HFFc6 (cell line): ENCODE results near the gene MYO18B. TPM values are rescaled to one million over a fixed set of nuclear protein-coding genes. Genes with fewer than 3 reads are reported as not detected.

Source experiments
- DNase-seq: peaks from one replicate; pipeline ENCODE4 v3.0.0-alpha.2; 2018
- H3K27ac Mint-ChIP-seq: 2 replicates; pipeline ENCODE4 v1.8.0; 2020; ENCODE audit warnings: mild to moderate bottlenecking, mixed read lengths
- H3K27me3 Mint-ChIP-seq: 2 replicates; pipeline ENCODE4 v1.8.0; 2021; ENCODE audit warnings: mild to moderate bottlenecking, moderate library complexity, mixed read lengths; ENCODE audit not compliant: insufficient read depth
- H3K36me3 Mint-ChIP-seq: 2 replicates; pipeline ENCODE4 v1.8.0; 2021; ENCODE audit warnings: low read depth, mixed read lengths
- H3K4me1 Mint-ChIP-seq: 2 replicates; pipeline ENCODE4 v1.8.0; 2020; ENCODE audit warnings: low read depth, mixed read lengths
- H3K4me3 Mint-ChIP-seq: 2 replicates; pipeline ENCODE4 v1.8.0; 2020; ENCODE audit warnings: mild to moderate bottlenecking, moderate library complexity, mixed read lengths
- H3K9me3 Mint-ChIP-seq: 2 replicates; pipeline ENCODE4 v1.8.0; 2020; ENCODE audit warnings: mild to moderate bottlenecking, mixed read lengths
- CTCF ChIP-seq: fragments of 200-600 bp; sonication (generic); IDR thresholded peaks from 2 replicates; pipeline ENCODE4 v1.5.0; 2021; ENCODE audit warnings: antibody characterized with exemption, mild to moderate bottlenecking
- total RNA-seq, 6 experiments: library from RNA; stranded (reverse); fragmentation: NEBNext Ultra II Directional; extraction: Animal tissue kit (Norgen Biotek cat#: 25700); gene quantifications; 2 replicates in 1 of 6; 3 replicates in 5 of 6; pipeline ENCODE4 v1.2.3, GENCODE V29; 2021

The MYO18B gene
- total RNA-seq, 6 experiments from 2014 or later = 0.02 TPM; not detected in 5

DNA sequence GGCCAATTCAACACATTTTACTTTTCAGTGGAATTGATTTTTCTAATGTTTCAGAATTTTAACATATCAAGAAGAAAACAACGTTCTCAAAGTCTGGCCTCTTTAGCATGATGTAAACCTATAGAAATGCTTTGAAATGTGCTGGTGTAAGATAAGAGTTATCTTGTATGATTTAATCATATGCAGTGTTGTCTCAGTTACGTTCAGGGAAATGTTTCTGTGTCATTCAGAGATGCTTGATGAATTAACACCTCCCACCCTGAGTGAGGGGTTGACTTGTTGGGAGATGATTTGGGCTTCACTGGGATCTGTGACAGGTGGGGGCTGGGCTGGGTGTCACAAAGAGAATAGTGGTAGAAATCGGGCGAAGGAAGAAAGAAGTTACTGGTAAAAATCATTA lies 15.7 kb upstream of the MYO18B start:
- Mint-ChIP-seq H3K36me3 (no peaks in the 10 kb centered on the region), H3K4me1 (no peaks in the 10 kb centered on the region), H3K27me3 (no peaks in the 10 kb centered on the region), H3K4me3 (no peak overlapping the region), H3K9me3 (peaks cover 30% of the 10 kb centered on the region), H3K27ac (no peak overlapping the region)
- DNase-seq = no peak
- no peak for TF ChIP-seq CTCF

DNA sequence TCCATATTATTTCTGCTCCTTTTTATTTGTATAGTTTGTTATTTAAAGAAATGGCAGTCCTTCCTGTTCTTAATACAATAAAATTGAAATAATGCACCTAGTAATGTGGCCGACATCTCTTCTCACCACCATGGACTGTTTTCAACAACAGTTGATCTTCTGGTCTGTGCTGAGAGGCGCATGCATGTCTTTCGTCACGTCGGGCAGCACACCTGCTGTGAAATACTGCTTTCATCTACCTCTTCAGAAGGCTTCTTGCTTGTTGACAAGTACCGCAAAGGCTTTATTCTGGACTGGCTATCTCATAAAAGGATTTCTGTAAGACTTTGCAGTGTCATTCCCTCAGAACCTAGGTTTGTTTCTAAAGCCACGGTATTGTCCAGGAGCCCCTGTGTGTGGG lies 13.9 kb upstream of the MYO18B start:
- no peak for TF ChIP-seq CTCF
- no peaks in the 10 kb centered on the region for H3K36me3 Mint-ChIP-seq
- no peak for DNase-seq
- peaks cover 2% of the 10 kb centered on the region; the same call in 1 of the 2 replicates for H3K27me3 Mint-ChIP-seq
- no peak overlapping the region for H3K27ac Mint-ChIP-seq
- H3K4me3 Mint-ChIP-seq = no peak overlapping the region
- H3K4me1 Mint-ChIP-seq = no peaks in the 10 kb centered on the region
- H3K9me3 Mint-ChIP-seq = peaks cover 36% of the 10 kb centered on the region

GRCh38 chr22:25729016-25729995 lies 12.7 kb upstream of the MYO18B start:
- peaks cover 2% of the 10 kb centered on the region; the same call in 1 of the 2 replicates for H3K27me3 Mint-ChIP-seq
- no peak for DNase-seq
- H3K27ac Mint-ChIP-seq = no peak overlapping the region
- H3K36me3 Mint-ChIP-seq = no peaks in the 10 kb centered on the region; the same call in 1 of the 2 replicates
- H3K4me1 Mint-ChIP-seq = no peaks in the 10 kb centered on the region
- peaks cover 38% of the 10 kb centered on the region for H3K9me3 Mint-ChIP-seq
- TF ChIP-seq CTCF = no peak
- H3K4me3 Mint-ChIP-seq = no peak overlapping the region

GRCh38 chr22:25735650-25736049 lies 6.3 kb upstream of the MYO18B start:
- peaks cover 39% of the 10 kb centered on the region for H3K9me3 Mint-ChIP-seq
- no peak overlapping the region for H3K27ac Mint-ChIP-seq
- H3K36me3 Mint-ChIP-seq = no peaks in the 10 kb centered on the region; the same call in 1 of the 2 replicates
- H3K27me3 Mint-ChIP-seq = peaks cover 2% of the 10 kb centered on the region; the same call in 1 of the 2 replicates
- no peak for TF ChIP-seq CTCF
- H3K4me1 Mint-ChIP-seq = no peaks in the 10 kb centered on the region
- H3K4me3 Mint-ChIP-seq = no peak overlapping the region
- DNase-seq = no peak

DNA sequence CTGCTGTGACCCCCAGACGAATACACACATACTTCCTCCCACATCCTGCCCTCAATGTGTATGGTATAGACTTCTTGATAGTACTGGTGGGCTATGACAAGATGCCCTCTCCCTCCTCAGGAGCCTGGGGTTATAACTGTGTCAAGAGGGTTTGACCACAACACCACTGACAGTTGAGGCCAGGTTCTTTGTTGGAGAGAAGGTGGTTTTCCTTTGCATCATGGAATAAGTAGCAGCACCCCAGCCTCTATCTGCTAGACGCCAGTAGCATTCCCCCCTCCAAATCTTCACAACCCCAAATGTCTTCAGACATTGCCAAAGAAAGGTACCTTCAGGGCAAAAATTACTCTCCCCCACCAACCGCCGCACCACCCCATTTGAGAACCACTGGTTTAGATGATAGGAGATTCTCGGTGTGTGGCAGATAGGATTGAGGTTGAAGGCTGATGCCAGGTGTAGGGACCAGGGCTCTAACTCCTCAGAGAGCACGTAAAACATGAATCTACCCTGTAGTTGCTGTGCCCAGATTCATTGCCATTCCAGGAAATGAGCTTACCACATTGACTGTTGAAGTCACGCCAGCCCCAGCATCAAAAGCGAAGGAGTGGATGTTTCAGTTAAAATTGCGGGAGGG lies 5.5 kb upstream of the MYO18B start:
- Mint-ChIP-seq H3K9me3 (peaks cover 42% of the 10 kb centered on the region), H3K36me3 (no peaks in the 10 kb centered on the region; the same call in 1 of the 2 replicates), H3K4me1 (no peaks in the 10 kb centered on the region), H3K27me3 (peaks cover 2% of the 10 kb centered on the region; the same call in 1 of the 2 replicates), H3K4me3 (no peak overlapping the region), H3K27ac (no peak overlapping the region)
- DNase-seq = no peak
- no peak for TF ChIP-seq CTCF
